ENCODE data around the gene PTPN6. TPM values are rescaled to one million over a fixed set of nuclear protein-coding genes. Genes with fewer than 3 reads are reported as not detected.

The PTPN6 gene
- total RNA-seq, 1 donor: not detected

GRCh38 chr12:6947615-6948014 is 3.5 kb upstream of the PTPN6 start:
- DNase-seq (ENCODE audit: low read depth): no peak
- no peak for TF ChIP-seq CTCF (IDR thresholded peaks at IDR 0.05; ENCODE audit: insufficient read depth, low read depth, low read length)
- no peak overlapping the region for H3K4me3 ChIP-seq (ENCODE audit: low read depth, low read length)

GRCh38 chr12:6948873-6949594 is 2.1 kb upstream of the PTPN6 start:
- H3K4me3 ChIP-seq (ENCODE audit: low read depth, low read length): no peak overlapping the region
- TF ChIP-seq CTCF (IDR thresholded peaks at IDR 0.05; ENCODE audit: insufficient read depth, low read depth, low read length): no peak
- DNase-seq (ENCODE audit: low read depth): no peak

GRCh38 chr12:6950401-6950801 is 755 bp upstream of the PTPN6 start:
- DNase-seq (ENCODE audit: low read depth): no peak
- H3K4me3 ChIP-seq (ENCODE audit: low read depth, low read length): no peak overlapping the region
- TF ChIP-seq CTCF (IDR thresholded peaks at IDR 0.05; ENCODE audit: insufficient read depth, low read depth, low read length): peak; percentile 33

GRCh38 chr12:6951551-6952120 is 480 bp downstream of the PTPN6 start:
- no peak for DNase-seq (ENCODE audit: low read depth)
- H3K4me3 ChIP-seq (ENCODE audit: low read depth, low read length): no peak overlapping the region
- TF ChIP-seq CTCF (IDR thresholded peaks at IDR 0.05; ENCODE audit: insufficient read depth, low read depth, low read length): no peak

GRCh38 chr12:6952121-6952862 is 1.1 kb downstream of the PTPN6 start:
- no peak for TF ChIP-seq CTCF (IDR thresholded peaks at IDR 0.05; ENCODE audit: insufficient read depth, low read depth, low read length)
- no peak for DNase-seq (ENCODE audit: low read depth)
- no peak overlapping the region for H3K4me3 ChIP-seq (ENCODE audit: low read depth, low read length)

GRCh38 chr12:6952863-6953441 is 1.8 kb downstream of the PTPN6 start:
- no peak for TF ChIP-seq CTCF (IDR thresholded peaks at IDR 0.05; ENCODE audit: insufficient read depth, low read depth, low read length)
- DNase-seq (ENCODE audit: low read depth): no peak
- H3K4me3 ChIP-seq (ENCODE audit: low read depth, low read length): no peak overlapping the region

All from fibroblast of villous mesenchyme (primary cell).